HT1080 (cell line): ENCODE data around the gene TIGAR. TPM values are rescaled to one million over a fixed set of nuclear protein-coding genes. Genes with fewer than 3 reads are reported as not detected.

Experiments used
- DNase-seq: peaks from one replicate; pipeline ENCODE4 v3.0.0-alpha.2; 2015; ENCODE audit warnings: low read depth
- polyA plus RNA-seq, 2 experiments: library from polyadenylated mRNA; depleted of rRNA; stranded (reverse); fragments of >200 nt; gene quantifications; 2 replicates each; pipeline ENCODE4 v1.2.3, GENCODE V29; 2015
- total RNA-seq: library from RNA; depleted of rRNA; stranded (reverse); fragments of >200 nt; shearing (Covaris generic); gene quantifications from 2 replicates; pipeline ENCODE4 v1.2.3, GENCODE V29; 2014; rRNA removed

Gene TIGAR, protein sequence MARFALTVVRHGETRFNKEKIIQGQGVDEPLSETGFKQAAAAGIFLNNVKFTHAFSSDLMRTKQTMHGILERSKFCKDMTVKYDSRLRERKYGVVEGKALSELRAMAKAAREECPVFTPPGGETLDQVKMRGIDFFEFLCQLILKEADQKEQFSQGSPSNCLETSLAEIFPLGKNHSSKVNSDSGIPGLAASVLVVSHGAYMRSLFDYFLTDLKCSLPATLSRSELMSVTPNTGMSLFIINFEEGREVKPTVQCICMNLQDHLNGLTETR
- total RNA-seq: 11.0 and 13.8 TPM in 2 replicates
- 16.7 and 17.5 TPM in 2 replicates for polyA plus RNA-seq (2015; cell fraction: cytosol; rRNA removed)
- 11.7 and 12.8 TPM in 2 replicates for polyA plus RNA-seq (2015; cell fraction: nucleus; rRNA removed)

DNA sequence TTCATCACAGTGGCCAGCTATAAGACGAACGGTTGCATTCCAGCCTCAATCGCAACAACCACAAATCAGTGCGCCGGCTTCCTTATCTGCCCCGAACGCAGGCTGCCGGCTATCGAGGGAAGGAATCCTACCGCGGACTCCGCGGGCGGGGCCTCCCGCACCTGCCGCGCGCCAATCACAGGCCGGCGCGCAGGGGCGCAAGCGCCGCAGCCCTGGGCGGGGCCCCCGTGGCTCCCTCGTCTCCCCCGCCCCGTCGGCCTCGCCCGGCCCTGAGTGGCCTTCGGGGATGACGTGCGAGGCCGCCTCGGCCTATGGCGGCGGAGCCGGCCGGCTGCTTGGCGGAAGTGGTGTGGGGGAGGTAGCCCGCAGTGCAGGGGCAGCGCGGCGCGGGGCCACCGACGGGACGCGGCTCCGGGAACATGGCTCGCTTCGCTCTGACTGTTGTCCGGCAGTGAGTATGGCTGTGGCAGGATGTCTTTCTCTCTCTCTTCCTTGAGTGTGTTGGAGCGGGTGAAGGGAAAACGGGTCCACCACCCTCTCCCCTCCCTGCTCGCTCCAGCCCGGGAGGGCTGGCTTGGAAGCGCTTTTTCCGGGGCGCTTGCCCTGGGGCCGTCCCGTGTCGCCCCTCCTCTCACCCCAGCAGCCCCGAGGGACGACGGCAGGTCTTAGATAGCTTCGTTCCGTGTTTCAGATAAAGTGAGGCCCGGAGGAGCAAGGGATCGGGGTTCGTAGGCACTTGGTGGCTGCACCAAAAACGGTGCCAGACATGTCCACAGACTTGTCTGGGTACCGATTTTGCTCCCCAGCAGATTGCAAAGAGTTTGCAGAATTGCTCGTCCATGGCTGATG lies at the start of gene TIGAR:
Gene TIGAR (plus strand): TSS at position 361 of the 849 bp plus-strand sequence. CDS start 59 bp downstream, at position 420.
- DNase-seq: peak; percentile 94

DNA sequence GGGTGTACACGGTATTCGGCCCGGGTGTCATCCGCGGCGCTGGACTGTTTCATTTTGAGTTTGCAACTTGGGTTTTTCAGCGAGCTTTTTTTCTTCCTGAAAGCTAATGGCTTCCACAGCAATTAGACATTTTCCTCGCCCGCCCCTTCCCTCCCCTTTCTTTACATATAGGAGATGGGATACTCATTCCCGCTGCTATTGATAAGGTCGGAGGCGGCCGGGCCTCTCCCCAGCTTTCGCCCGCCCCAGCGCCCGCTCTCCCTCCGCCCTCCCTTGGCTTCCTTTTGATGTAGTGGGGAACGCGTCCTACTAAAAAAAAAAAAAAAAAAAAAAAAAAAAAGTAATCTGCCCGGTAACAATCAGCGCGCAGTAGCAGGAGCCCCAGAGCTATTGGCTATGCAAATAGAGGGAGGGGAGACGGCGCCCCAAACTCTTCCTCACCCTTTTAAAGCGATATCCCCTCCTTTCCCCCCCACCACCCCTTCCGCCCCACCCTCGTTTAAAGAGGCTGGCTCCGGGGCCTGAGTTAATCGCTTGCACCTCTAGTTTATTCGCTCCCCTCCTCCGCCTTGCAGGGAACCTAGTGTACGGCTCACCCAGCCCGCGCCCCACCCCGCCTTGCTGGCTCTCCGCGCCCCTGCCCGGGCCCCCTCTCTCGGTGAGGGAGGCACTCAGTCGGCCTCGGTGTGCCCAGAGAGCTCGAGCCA lies 49.1 kb upstream of the TIGAR start:
- no peak for DNase-seq

DNA sequence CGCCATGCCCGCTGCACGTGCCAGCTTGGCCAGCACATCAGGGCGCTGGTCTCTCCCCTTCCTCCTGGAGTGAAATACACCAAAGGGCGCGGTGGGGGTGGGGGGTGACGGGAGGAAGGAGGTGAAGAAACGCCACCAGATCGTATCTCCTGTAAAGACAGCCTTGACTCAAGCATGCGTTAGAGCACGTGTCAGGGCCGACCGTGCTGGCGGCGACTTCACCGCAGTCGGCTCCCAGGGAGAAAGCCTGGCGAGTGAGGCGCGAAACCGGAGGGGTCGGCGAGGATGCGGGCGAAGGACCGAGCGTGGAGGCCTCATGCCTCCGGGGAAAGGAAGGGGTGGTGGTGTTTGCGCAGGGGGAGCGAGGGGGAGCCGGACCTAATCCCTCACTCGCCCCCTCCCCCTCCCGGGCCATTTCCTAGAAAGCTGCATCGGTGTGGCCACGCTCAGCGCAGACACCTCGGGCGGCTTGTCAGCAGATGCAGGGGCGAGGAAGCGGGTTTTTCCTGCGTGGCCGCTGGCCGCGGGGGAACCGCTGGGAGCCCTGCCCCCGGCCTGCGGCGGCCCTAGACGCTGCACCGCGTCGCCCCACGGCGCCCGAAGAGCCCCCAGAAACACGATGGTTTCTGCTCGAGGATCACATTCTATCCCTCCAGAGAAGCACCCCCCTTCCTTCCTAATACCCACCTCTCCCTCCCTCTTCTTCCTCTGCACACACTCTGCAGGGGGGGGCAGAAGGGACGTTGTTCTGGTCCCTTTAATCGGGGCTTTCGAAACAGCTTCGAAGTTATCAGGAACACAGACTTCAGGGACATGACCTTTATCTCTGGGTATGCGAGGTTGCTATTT lies 48.4 kb upstream of the TIGAR start:
- DNase-seq: no peak

DNA sequence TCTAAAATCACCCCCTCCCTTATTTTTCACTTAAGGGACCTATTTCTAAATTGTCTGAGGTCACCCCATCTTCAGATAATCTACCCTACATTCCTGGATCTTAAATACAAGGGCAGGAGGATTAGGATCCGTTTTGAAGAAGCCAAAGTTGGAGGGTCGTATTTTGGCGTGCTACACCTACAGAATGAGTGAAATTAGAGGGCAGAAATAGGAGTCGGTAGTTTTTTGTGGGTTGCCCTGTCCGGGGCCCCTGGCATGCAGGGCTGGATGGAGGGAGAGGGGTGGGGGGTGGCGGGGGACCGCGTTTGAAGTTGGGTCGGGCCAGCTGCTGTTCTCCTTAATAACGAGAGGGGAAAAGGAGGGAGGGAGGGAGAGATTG lies 47.8 kb upstream of the TIGAR start:
- no peak for DNase-seq

DNA sequence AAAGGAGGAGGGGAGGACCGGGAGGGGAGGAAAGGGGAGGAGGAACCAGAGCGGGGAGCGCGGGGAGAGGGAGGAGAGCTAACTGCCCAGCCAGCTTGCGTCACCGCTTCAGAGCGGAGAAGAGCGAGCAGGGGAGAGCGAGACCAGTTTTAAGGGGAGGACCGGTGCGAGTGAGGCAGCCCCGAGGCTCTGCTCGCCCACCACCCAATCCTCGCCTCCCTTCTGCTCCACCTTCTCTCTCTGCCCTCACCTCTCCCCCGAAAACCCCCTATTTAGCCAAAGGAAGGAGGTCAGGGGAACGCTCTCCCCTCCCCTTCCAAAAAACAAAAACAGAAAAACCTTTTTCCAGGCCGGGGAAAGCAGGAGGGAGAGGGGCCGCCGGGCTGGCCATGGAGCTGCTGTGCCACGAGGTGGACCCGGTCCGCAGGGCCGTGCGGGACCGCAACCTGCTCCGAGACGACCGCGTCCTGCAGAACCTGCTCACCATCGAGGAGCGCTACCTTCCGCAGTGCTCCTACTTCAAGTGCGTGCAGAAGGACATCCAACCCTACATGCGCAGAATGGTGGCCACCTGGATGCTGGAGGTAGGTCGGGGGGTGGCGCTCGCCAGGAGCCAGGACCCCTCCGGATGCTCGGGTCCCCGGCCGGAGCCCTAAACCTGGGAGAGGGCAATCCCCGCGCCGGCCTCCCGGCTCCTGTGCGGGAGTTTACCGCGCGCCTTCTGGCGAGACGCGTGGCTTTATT lies 47.2 kb upstream of the TIGAR start, which contains the start of gene CCND2:
Gene CCND2 (plus strand): TSS at position 111 of the 744 bp plus-strand sequence. CDS start 279 bp downstream, at position 390.
- DNase-seq: peak; percentile 20

DNA sequence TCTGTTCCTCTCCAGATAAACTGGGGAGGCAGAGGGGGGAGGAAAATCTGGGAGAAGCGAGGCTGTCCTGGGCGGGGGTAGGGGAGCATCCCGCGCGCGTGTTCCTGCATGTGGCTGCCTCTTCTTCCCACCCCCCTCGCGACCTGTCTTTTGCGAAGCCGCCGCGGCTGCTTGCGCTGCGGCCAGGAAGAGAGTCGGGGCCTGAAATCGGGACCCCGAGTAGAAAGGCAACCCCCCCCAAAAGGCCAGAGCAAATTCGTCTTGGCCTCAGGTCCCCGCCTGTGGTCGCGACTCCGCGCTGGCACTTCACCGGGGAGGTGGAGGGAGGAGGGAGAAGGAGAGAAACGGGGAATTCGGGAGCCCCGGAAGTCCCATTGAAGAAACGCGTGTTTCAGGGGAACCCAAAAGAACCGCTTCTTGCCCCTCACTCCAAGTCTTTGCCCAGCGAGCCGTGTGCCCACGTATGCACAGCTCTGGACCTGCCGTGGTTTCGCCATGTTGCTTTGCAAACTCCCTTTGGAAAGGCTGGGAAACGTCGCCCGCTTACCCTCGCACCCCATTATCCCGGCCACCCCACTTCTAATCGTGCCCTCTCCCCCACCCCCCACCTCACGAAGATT lies 46.5 kb upstream of the TIGAR start:
- no peak for DNase-seq

DNA sequence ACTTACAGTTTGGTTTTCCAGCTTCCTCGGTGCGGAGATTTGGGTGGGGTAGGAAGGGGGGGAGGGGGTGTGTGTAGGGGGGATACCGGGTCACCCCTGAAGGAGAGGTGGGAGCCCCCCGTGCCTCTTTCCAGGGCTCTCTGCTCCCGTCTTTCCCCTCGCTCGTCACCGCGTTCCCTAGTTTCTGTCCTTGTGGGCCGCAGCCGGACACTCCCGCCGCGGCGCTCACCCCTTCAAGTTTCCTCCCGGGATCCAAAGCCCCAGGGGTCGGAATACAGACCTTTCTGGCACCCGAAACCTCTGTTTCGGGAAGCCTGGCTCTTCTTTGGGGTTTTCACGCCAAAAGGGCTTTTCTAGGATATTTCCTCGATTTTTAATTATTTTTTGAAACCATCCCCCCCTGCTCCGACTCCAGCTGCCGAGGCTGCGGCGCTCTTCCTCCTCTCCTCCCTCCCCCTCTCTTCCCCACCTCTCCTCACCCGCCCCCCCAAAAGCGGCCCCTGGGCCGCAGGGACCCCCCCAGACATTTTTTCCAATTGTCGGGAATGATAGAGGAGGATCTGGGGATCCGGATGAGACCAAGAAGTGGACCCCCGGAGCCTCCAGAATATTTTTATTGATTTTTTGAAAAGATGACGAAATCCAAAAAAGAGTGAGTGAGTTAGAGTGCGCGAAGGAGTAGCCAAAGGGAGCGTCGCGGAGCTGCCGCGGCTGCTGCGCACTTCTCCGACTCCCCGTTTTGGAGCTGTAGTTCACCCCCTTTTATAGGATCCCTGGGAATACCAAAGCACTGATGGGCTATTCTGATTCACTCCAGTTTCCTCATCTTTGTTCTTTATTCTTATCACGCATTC lies 45.8 kb upstream of the TIGAR start:
- DNase-seq: no peak

DNA sequence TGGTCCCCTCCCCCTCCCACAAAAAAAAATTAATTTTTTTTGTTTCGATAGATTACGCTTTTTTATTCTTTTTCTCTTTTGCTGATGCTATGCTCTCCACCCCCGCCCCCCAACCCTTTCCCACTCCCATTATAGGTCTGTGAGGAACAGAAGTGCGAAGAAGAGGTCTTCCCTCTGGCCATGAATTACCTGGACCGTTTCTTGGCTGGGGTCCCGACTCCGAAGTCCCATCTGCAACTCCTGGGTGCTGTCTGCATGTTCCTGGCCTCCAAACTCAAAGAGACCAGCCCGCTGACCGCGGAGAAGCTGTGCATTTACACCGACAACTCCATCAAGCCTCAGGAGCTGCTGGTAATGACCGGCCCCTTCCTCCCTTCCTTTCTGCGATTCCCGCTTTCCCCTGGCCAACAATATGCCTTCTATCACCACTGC lies 45.1 kb upstream of the TIGAR start:
- no peak for DNase-seq

DNA sequence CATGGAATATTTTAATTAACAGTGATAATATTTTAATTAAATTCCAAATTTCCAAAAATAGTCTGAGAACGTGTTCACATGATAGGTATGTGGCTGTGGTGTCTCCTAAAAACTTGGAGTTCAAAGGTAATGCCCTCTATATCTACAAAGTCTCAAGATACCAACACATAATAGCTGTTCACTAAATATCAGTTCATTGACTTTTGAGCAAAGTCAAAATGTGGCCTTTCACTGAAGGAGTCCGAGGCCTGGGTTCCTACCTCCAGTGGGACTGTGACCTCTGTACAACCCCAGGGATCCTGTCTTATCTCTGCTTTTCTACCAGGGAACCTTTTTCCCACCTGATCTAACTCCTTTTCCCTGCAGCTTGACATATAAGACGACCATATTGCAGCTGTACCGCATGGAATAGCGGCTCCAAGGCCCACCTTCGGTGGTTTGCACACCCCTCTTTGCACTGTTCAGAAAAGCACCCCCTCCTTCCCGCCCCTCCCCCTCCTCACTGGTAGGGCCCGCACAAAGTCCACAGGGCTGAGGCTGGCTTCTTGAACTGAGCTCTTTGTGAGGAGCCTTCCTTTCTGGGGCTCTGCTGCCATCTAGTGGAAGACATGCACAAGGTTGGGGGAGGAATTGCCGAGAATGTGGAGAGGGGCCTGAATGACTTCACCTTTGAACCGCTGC lies 44.3 kb upstream of the TIGAR start:
- peak; percentile 74 for DNase-seq

DNA sequence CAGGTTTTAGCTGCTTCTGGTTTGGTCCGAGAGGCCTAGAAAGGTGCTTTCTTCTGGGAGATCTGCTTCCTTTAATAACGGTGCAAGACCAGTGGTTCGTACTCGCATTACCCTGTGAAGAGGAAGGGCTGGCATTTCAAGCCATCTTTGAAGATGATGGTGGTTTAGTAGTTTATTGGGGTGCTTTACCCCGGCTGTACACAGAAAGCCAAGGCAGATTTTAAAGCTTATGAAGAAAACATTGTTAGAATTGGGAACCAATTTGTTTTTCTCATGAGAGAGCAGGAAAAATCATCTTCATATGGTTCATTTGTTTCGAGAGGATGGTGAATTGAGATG lies 43.8 kb upstream of the TIGAR start:
- DNase-seq: no peak

DNA sequence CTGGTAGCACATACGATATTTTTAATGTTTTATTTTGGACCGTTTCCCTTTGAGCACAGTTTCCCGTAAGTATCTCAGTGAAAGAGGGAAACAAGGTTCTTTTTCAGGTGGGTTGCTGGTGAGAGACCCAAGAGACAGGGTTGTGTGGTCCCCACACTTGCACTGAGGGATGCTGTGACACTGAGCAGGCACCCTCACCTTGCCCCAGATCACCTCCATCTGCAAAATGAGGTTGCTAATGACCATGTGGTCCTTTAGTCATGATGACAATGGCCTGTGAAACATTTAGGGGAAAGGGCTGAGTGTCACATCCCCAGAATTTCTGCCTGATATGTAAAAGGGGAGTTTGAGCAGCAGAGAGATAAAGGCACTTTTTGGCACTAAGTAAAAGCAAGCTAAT lies 43.2 kb upstream of the TIGAR start:
- DNase-seq: no peak

DNA sequence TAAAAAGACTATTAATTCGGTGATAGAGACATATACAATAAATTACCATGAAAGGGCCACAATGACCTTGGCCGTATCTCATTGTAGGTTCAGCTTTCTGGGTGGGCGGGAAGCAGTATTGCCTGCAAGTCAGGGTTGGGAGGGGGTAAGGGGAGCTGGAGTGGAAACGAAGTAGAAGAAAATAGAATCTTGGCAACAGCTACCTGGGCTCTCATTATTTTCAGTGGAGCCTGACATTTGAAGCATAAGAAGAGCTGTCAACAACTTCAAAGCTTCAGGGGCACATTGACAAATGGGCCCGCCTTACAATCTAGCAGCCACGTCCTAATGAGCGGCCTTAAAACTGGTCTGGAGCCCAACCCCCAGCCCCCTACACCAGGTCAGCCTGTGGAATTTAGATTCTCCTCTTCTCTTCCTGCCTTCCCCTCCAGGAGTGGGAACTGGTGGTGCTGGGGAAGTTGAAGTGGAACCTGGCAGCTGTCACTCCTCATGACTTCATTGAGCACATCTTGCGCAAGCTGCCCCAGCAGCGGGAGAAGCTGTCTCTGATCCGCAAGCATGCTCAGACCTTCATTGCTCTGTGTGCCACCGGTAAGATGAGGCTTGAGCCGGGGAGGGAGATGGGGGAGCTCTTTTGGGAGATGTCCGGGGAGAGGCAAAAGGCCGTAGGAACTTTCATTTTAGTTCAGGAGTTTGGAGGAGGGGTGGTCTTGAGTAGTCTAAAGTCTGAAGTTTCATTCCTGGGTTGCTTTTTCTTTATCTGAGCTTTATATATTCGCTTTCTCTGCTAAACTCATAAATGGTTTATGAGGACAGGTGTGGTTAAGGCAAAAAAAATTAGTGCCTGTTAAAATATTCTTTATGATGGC lies 42.5 kb upstream of the TIGAR start:
- no peak for DNase-seq

DNA sequence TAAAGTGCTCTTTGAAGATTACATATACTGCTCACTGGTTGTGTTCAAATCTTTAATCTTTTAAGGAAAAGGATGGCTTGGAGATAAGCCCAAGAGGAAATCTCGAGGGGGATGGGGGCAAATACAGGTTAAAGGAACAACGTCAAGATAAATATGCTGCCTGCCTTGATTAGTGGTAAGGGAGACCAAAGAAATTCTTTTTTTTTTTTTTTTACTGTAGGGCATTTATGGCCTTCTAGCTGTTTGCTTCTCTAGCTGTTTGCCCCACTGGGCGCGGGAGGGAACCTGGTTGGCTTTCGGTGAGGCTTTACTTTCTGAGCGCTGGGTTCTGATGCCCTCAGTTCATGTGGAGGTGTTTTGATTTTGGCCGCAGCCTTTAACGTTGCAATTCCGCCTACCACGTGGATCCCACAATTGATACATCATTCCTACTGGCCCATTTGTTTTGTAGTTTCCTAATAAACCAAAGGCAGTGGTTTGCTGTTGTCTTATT lies 41.8 kb upstream of the TIGAR start:
- no peak for DNase-seq

DNA sequence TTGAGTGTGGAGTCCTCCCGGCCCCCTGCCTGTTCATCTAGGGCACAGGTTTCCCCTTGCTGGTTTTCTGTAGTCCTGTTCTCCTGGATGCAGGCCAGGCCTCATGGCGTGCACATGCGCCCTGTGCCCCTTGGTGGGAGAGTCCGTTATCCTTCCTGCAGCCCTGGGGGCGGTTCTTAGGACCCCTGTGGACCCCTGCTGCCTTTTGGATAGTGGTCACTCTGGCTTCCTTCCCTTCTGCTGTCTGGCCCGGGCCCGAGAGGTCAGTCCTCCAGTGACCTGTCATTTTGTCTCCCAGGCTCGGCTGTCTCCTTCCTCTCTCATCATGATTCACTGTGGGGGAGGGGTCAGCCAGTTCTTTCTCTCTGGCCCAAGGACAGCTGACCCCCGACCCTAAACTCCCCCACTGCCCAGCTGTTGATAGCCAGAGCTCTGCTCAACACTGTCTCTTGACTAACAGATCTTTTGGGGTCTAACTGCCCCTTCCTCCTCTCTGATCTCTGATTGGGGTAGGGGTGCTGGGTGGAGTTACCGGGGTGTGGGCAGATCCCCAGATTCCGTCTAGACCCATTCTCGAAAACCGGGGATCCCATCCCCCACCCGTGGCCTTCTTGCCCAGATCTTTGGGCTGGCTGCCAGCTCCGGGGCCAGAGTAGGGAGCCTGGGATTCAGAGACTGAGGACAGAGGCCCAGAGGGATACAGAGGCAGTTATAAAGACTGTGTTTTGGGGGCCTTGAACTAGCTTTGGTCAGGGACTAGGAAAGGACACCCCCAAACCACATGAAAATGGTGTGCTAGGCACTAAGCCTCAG lies 40.5 kb upstream of the TIGAR start:
- no peak for DNase-seq

DNA sequence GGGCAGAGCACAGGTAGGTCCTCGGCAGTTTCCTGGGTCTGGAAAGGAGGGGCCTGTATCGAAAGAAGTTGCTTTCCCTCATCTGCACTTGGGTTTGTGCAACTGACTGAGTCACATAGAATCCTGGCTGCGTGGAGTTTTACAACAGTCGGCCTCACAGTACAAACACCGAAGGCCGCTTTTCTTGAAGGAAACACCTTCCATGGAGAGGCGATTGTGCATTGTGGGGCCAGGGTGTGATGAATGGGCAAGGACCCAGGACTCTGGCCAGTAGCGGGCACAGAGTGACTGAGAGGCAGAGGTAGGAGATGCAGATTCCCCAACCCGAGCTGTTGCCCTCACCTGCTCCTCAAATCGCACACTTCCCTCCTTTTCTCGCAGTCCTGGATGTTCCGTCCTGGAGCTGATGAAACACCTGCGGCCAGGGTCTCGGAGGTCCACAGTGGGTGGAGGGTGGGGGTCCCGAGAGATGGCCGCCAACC lies 39.8 kb upstream of the TIGAR start:
- DNase-seq: no peak
